Measurements from ENCODE around the gene TTC33. TPM values are rescaled to one million over a fixed set of nuclear protein-coding genes. Genes with fewer than 3 reads are reported as not detected.

Gene TTC33
- total and polyA plus RNA-seq, 2 experiments from 2014 or later, result 8.0 to 9.0 TPM

DNA sequence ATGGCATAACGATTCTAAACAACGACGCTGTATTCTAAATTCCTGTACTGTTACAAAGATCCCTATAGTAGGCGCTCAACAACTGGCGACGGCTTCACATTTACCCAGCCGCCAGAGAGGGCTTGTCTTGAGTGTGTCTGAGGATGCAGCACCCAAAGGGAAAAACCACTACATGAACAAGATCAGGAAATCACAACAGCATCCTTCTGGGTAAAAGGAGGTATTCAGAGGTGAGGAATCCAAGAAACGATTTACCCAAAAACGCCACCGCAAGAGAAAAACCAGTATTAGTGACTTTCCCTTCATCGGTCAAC, 711 bp downstream of the TTC33 start:
- peak overlapping the region; percentile 92 for H3K9ac ChIP-seq
- TF ChIP-seq EZH2 (IDR thresholded peaks at IDR 0.05; ENCODE audit: insufficient read depth, poor library complexity, severe bottlenecking) (no peak), EZH2phosphoT487 (IDR thresholded peaks at IDR 0.05; ENCODE audit: insufficient read depth, low read depth) (no peak)
- WGBS, 2 experiments (ENCODE audit: low coverage in 1 of 2, low lambda C conversion rate in 2 of 2, missing lambda C conversion rate in 2 of 2), result 0 to 1% methylated on average over 11 of the region's 11 CpGs

DNA sequence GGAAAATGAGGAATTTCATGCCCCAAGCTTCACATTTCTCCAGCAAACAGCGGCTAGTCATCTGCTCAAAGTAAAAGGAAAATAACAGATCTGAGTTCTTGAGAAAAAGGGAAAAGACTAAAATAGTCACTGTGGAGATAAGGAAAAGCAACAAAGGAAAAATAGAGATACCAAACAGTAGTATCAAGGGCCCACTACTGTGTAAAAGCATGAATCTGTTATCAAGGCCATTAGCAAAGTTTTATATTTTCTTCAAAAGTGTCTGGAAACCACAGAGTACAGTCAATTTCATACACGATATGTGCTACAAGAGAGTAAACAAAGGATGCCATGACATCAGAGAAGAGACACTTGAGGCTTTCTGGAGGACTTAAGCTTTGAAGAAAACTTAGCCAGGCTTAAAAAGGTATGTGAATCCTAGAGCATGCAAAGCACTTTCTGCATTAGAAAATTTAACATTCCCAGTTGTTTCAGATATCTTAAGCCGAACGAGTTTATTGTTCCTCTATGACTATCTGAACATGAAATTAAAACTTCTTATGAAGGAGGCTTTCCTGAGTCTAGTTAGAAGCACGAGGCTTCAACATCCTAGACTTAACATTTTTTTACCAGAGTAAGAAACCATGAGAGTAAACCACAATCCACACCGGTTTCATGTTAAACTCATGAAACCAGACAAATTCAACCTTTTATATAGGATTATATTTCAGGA, 1.2 kb downstream of the TTC33 start:
- 9 to 12% methylated on average over 6 of the region's 6 CpGs for WGBS, 2 experiments (ENCODE audit: low coverage in 1 of 2, low lambda C conversion rate in 2 of 2, missing lambda C conversion rate in 2 of 2)
- Histone ChIP-seq H3K79me2 (ENCODE audit: insufficient read depth) (peaks cover 50% of the 10 kb centered on the region), H3K27ac (peak overlapping the region; percentile 78), H3K4me2 (ENCODE audit: unreplicated experiment) (peak overlapping the region; percentile 89), H3F3A (ENCODE audit: insufficient read depth) (peaks cover 27% of the 10 kb centered on the region), H3K4me1 (ENCODE audit: insufficient read depth) (peaks cover 7% of the 10 kb centered on the region; the same call in 1 of the 2 replicates), H3K4me3 (peak overlapping the region; percentile 89), H3K9ac (peak overlapping the region; percentile 92), H3K9me3 (ENCODE audit: low read depth) (no peaks in the 10 kb centered on the region), H3K27me3 (replicated peaks; ENCODE audit: insufficient read depth) (no peaks in the 10 kb centered on the region), H3K36me3 (ENCODE audit: low read depth) (0 out of 2 replicates have a peak, but pooled peaks cover 6% of the 10 kb centered on the region), H4K20me1 (ENCODE audit: insufficient read depth) (no peaks in the 10 kb centered on the region; the same call in 1 of the 2 replicates), H2AFZ (peak overlapping the region; percentile 92), H3K9me2 (ENCODE audit: insufficient read depth) (no peaks in the 10 kb centered on the region)
- TF ChIP-seq EZH2 (IDR thresholded peaks at IDR 0.05; ENCODE audit: insufficient read depth, poor library complexity, severe bottlenecking) (no peak), EZH2phosphoT487 (IDR thresholded peaks at IDR 0.05; ENCODE audit: insufficient read depth, low read depth) (no peak)
- in situ Hi-C loops (cut with MboI), result no loop called here
- DNase-seq, result peak; percentile 62

More for the DNA sequence above, 711 bp downstream of the TTC33 start:
- H2AFZ ChIP-seq, result peak overlapping the region; percentile 92
- H3K4me2 ChIP-seq (ENCODE audit: unreplicated experiment), result peak overlapping the region; percentile 89
- H3K27ac ChIP-seq, result peak overlapping the region; percentile 78
- peaks cover 45% of the 10 kb centered on the region for H3K79me2 ChIP-seq (ENCODE audit: insufficient read depth)
- peak; percentile 90 for DNase-seq
- no peaks in the 10 kb centered on the region for H3K27me3 ChIP-seq (replicated peaks; ENCODE audit: insufficient read depth)
- H3K36me3 ChIP-seq (ENCODE audit: low read depth), result 0 out of 2 replicates have a peak, but pooled peaks cover 7% of the 10 kb centered on the region
- peaks cover 7% of the 10 kb centered on the region; the same call in 1 of the 2 replicates for H3K4me1 ChIP-seq (ENCODE audit: insufficient read depth)
- H4K20me1 ChIP-seq (ENCODE audit: insufficient read depth), result no peaks in the 10 kb centered on the region; the same call in 1 of the 2 replicates
- peak overlapping the region; percentile 89 for H3K4me3 ChIP-seq
- in situ Hi-C loops (cut with MboI), result no loop called here
- H3K9me3 ChIP-seq (ENCODE audit: low read depth), result no peaks in the 10 kb centered on the region
- no peaks in the 10 kb centered on the region for H3K9me2 ChIP-seq (ENCODE audit: insufficient read depth)
- peaks cover 32% of the 10 kb centered on the region for H3F3A ChIP-seq (ENCODE audit: insufficient read depth)

DNA sequence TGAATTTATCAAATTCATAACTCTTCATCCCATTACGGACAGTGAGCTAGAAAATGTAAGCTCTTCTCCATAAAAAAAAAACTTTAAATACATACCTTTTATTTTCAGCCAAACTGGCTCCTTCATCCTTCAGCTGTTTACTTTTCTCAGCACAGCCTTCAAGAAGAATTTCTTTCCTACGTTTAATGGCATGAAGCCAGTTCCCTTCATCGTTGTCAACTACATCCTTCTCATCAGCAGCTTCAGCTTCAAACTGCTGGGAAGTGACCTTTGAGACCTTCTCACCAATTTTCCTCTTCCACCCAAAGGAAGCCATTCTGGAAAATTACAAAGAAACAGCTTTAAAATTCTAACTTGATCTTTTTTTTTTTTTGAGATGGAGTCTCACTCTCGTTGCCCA, 9.1 kb downstream of the TTC33 start:
- TF ChIP-seq EZH2 (IDR thresholded peaks at IDR 0.05; ENCODE audit: insufficient read depth, poor library complexity, severe bottlenecking), result no peak
- no peak for TF ChIP-seq EZH2phosphoT487 (IDR thresholded peaks at IDR 0.05; ENCODE audit: insufficient read depth, low read depth)
- no peak for DNase-seq
- Histone ChIP-seq H3K4me3 (no peak overlapping the region), H3K4me1 (ENCODE audit: insufficient read depth) (no peaks in the 10 kb centered on the region), H3K9me2 (ENCODE audit: insufficient read depth) (no peaks in the 10 kb centered on the region), H4K20me1 (ENCODE audit: insufficient read depth) (no peaks in the 10 kb centered on the region), H3F3A (ENCODE audit: insufficient read depth) (no peaks in the 10 kb centered on the region), H3K9me3 (ENCODE audit: low read depth) (no peaks in the 10 kb centered on the region), H3K27ac (no peak overlapping the region), H3K9ac (no peak overlapping the region), H3K4me2 (ENCODE audit: unreplicated experiment) (no peak overlapping the region), H3K27me3 (replicated peaks; ENCODE audit: insufficient read depth) (no peaks in the 10 kb centered on the region), H3K36me3 (ENCODE audit: low read depth) (no peaks in the 10 kb centered on the region; the same call in 1 of the 2 replicates), H3K79me2 (ENCODE audit: insufficient read depth) (peaks cover 79% of the 10 kb centered on the region), H2AFZ (no peak overlapping the region)
- WGBS, 2 experiments (ENCODE audit: low coverage in 1 of 2, low lambda C conversion rate in 2 of 2, missing lambda C conversion rate in 2 of 2), result 65 to 69% methylated on average over 4 of the region's 4 CpGs
- in situ Hi-C loops (cut with MboI), result loop anchor here (25.0 kb wide), 1 partner anchor 1159 kb away; no protein-coding TSS in a partner anchor

DNA sequence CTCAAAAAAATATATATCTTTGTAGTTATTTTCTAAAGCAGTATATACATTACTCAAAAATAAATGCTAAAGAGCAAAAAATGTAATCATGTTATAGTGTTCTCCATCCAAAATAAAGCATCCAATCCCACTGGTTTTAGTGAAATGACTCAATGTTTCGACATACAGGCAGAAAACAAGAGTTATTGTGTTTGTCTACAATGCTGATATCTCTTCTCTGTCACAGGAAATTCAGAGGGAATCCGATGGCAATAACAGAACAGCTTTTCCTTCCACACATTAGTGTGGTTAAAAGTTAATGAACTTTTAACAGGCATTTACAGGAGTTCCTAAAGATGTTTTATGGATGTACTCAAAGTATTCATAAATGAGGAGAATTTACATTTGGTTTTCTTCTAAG, 12.0 kb downstream of the TTC33 start:
- H3K36me3 ChIP-seq (ENCODE audit: low read depth), result peaks cover 7% of the 10 kb centered on the region; the same call in 1 of the 2 replicates
- no peaks in the 10 kb centered on the region for H3K4me1 ChIP-seq (ENCODE audit: insufficient read depth)
- no peak overlapping the region for H2AFZ ChIP-seq
- peaks cover 49% of the 10 kb centered on the region for H3K79me2 ChIP-seq (ENCODE audit: insufficient read depth)
- TF ChIP-seq EZH2 (IDR thresholded peaks at IDR 0.05; ENCODE audit: insufficient read depth, poor library complexity, severe bottlenecking) (no peak), EZH2phosphoT487 (IDR thresholded peaks at IDR 0.05; ENCODE audit: insufficient read depth, low read depth) (no peak)
- no peaks in the 10 kb centered on the region for H3K27me3 ChIP-seq (replicated peaks; ENCODE audit: insufficient read depth)
- no peaks in the 10 kb centered on the region for H4K20me1 ChIP-seq (ENCODE audit: insufficient read depth)
- no peak overlapping the region for H3K27ac ChIP-seq
- WGBS, 2 experiments (ENCODE audit: low coverage in 1 of 2, low lambda C conversion rate in 2 of 2, missing lambda C conversion rate in 2 of 2), result 99 to 100% methylated on average over 2 of the region's 2 CpGs
- H3K4me3 ChIP-seq, result no peak overlapping the region
- H3K9me3 ChIP-seq (ENCODE audit: low read depth), result no peaks in the 10 kb centered on the region
- H3K9ac ChIP-seq, result no peak overlapping the region
- in situ Hi-C loops (cut with MboI), result loop anchor here (25.0 kb wide), 1 partner anchor 1156 kb away; no protein-coding TSS in a partner anchor
- H3F3A ChIP-seq (ENCODE audit: insufficient read depth), result 0 out of 2 replicates have a peak, but pooled peaks cover 10% of the 10 kb centered on the region
- no peak overlapping the region for H3K4me2 ChIP-seq (ENCODE audit: unreplicated experiment)
- H3K9me2 ChIP-seq (ENCODE audit: insufficient read depth), result no peaks in the 10 kb centered on the region
- no peak for DNase-seq

Data from GM23248 (cell line).